SW 1271 (cell line): ENCODE data around the gene PHF1.

Experiments used
- DNase-seq, 2 experiments: peaks; one replicate each; lab custom pipeline; 2025; lab: John Stamatoyannopoulos, UW

PHF1 gene

DNA sequence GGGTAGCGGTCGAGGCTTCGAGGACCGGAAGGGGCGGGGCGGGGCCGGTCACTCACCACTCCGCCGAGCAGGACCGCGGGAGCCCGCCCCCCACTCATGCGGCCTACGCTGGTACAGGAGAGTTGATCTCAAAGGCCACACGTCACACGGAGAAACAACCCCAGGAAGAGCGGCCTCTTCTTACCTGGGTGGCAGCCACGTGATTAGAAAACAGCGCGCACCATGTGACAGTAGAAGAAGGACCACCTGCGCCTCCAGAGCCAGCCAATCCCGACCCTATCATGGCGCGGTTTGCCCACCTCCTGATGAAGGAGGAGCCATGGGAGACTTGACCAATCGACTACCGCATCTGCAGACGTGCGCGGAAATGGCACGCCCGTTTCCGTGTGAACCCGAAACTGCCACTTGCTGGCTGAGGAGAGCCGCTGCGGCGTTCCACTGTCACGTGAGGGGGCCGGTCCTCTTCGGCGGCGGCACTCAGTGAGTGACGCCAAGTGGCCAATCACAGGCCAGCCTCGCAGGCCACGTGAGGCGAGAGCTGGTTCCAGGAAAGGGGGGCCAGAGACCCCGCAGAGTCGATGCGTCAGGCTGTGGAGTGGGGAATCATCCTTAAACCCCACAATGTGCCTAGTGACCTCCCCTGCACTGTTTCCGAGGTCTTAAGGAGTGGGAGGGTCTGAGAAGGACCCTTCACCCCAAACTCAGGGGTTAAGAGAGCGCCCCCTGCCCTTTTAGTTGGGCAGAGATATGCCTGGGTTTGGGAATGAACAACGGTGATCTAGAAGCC, 7.3 kb downstream of the PHF1 start, which contains the start of gene CUTA:
Gene CUTA, minus strand, starts transcription at position 205 of the 787 bp plus-strand sequence. Its CDS starts 107 bp downstream, at position 98.
- peak; percentile 99 for DNase-seq

DNA sequence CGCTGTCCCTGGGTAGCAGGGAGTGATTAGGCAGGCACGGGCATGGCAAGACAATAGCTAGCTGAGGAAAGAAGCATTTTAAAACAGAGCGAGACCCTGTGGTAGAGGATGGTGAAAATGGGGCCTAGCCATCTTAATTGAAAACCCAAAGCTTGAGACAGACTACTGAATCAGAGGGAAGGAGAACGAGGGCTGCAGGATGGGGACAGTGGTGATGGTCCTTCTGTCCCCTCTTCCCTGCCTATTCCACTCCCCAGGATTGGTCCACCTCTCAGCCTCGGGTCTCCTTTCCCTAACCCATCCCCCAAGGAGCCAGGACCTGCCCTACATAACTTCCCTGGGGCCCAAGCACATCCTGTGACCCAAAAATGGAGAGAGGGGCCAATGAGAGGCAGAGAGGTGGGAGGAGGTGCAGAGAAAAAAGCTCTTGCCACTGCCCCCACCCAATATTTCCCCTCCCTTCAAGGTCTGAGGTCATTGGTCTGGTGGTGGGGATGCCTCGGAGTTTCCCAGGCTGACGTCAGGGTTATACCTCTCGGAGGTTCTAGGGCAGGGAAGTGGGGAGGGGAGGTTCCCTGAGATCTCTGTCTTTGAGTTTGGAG, 8.0 kb downstream of the PHF1 start:
- DNase-seq, result no peak

DNA sequence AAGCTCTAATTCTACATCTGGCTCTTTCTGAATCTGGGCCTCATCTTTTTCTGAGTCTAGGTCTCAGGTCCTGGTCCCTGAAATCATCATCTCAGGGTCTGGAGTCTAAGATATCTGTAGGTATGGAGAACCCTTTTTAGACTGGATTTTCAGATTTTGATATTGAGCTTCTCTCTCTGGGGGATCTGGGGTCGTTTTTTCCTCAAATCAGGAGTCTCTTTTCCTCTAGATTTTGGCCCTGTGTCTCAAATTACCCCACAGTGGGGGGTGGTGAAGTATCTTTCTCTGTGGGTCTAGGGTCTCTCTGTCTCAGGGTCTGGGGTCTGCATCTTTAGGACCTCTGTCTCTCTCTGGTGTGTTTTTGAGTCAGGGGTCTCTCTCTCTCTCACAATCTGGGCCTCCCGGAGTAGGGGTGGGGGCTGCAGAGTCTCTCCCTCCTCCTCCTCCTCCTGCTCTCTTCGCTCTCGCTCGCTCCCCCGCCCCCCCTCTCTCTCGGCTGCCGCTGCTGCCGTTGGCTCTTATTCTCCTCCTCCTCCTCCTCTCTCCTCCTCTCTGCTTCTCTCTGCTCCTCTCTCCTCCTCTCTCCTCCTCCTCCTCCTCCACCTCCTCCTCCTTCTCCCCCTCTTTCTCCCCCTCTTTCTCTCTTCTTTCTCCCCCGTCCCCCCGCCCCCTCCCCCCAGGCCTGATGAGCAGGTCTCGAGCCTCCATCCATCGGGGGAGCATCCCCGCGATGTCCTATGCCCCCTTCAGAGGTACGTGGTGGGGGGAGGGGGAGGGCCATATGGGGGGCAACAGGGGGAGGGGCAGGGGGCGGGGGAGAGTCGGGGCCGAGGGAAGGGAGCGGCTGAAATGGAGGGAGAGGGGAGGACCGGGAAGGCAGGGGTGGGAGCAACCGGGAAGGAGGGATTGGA, 9.0 kb downstream of the PHF1 start, which contains the start of gene SYNGAP1:
Gene SYNGAP1, plus strand, starts transcription at position 486 of the 911 bp plus-strand sequence. Its CDS starts 200 bp downstream, at position 686.
- DNase-seq, result no peak

DNA sequence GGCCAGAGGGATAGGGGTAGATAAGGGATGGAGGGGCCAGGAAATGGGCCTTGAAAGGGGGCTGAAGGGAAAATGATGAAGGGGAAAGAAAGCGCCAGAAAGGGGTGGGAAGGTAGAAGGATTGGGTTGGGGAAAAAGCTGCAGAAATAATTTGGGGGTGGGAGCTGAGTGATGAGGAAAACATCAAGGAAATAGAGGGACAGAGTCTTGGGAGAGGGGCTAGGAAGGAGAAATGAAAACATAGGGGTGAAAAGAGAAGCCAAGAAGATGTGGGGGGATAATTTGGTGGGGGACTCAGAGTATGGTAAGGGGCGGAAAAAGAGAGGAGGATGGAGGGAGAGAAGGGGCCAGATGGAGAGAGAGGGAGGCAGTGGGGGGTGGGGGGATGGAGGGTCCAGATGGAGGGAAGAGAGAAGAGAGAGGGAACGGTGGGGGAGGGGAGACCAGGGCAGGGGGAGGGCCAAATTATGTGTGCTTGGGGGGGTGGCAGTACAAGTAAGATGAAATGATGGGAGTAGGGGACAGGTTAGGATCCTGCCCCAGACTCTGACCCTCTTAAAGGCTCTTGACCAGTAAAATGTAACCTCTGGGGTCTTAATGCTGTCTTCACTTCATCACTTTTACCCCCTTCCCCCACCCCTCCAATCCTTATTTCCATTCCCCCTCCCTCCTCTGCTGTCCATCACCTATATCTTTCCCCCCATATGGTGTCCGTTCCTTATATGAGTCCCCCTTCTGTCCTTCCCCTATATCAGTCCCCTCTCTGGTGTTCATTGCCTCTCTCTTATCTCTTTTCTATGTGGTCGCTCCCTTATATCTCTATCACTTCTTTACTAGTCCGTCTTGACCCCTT, 9.9 kb downstream of the PHF1 start:
- DNase-seq, result peak in 1 of 2 experiments; percentile 28

DNA sequence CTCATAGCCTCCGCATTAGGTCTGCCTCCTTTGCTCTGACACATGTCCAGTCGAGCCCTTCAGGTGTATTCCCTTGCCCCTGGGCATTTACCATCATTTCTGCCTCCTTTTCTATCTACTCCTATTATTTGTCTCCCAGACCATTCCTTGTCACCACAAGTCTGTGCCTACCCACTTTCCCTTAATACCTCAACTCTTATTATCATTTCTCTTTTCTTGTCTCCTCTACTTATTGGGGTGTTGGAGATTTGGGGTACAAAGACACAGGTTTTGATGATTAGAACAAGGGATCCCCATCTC, 10.5 kb downstream of the PHF1 start:
- DNase-seq, result no peak

DNA sequence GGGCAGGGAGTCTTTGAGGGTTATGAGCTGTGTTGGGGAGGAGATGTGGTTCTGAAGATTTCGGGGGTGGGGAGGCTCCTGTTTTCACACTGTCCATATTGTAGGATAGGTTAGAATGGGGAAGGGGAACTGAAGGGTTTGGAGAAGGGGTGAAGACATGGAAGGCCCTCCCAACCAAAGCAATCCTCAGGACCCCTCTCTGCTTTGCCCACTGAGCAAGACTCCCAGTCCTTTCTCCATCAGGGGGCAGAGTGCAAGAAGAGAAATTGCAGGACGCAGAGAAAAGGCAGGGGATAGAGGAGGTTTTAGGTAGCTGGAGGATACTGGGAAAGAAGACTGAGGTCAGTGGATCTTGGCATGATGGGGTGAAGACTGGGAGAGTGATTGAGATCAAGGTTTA, 13.0 kb downstream of the PHF1 start:
- DNase-seq, result no peak

DNA sequence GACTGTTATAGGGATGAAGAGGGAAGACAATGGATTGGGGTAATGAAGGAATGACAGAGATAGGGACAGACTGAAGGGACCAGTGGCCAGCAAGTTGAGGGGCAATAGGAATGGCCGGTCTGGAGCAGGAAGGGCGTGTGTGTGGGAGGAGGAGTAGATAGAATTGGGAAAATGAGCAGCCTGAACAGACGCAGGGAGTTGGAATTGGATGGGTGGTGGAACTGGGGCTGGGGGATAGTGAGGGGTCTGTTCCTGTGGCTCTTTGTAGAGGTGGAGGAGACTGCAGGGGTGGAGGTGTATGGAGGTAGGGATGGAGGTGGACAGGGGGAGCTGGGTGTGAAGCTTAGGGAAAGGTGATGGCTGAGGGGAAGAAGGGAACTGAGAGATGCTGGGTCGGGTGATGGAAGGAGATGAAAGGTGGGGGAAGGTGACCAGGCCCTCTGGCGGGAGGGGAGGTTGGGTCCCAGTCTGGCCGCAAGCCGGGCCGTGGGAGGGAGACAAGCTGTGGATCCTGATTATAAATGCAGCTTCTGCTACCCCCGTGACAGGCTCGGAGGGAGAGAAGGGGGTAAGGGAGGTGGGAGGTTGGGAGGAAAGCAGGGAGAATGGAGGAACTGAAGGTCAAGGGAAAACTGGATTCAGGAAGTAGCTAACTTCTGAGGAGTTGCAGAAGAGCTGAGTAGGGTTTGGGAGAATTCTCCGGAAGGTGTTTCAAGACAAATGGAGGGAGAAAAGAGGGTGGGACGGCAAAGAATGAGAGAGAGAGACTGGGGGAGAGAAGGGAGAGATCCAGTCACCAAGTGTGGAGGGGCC, 14.2 kb downstream of the PHF1 start:
- no peak for DNase-seq

DNA sequence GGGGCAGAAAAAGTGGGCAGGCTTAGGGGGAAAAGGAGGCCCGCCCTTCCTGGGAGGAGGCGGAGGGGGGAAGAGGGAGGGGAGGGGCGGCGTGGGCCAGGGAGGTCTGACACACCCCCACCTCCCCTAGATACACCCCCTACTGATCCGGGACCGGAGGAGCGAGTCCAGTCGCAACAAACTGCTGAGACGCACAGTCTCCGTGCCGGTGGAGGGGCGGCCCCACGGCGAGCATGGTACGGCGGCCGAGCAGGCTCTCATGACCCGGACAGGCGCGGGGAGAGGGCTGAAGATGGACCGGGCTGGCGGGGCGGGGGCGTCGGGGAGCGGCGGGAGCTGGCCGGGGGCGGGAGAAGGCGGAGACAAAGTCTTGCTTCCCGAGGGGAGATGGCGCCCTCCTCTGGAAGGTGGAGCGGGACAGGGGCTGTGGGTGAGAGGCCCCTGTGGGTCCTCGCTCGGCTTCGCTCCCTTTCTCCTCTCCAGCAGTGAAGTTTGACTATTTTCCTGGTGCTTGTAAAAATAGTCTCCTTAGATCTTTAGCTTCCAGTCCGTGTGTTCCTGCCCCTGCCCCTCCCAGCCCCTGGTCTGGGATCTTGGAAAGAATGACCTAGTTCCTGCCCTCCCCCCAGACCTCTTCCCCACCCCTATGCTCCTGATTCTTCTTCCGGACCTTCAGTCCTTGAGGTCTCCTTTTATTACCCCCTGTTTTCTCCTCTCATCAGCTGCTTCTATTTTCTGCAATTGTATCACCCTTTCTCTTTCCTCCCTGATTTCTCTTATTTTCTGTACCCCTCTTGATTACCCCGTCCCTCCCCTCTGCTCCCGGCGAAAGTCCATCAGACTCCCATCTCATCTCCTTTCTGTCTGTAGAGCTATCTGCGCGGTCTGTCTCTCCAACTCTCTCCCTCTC, 15.1 kb downstream of the PHF1 start:
- peak; percentile 79 to 93 for DNase-seq

DNA sequence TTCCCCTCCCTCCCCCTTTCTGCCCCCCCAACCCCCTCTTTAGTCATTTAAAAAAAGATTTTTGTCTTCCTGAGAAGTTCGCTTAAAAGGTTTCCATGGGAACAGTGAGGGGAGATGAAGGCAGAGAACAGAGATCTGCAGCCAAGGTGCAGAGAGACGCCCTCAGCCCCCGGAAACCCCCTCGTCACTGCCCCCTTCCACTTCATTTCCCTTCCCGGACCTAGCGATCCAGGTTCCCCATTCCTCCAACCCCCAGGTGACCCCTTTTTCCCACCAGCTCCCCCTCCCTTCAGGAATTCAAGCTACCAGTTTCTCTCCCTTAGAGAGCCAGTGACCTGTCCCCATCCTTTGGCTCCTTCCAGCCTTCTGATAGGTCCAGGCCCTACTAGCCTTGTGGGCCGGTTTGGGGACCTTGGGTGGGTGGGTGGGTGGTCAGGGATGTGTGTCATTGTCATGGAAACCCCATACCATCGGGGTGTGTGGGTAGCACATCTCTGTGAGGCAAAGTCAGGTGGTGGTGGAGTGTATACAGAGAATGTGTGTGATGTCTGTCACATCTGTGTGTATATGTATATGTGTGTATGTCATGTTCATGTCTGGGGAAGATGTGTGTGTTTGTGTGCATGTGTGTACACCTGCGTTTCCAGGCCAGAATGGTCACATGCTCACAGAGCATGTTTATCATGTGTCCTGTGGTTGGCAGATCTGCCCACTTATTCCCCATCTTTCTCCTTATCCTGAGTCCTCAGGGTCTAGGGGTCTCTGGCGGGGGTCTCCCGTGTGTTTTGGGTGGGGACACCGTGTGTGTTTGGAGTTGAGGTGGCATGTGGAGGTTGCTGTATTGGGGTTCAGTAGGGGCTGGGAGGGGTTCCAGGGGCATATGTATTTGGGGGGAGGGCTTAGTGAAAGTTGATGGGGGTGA, 16.0 kb downstream of the PHF1 start:
- DNase-seq, result no peak

DNA sequence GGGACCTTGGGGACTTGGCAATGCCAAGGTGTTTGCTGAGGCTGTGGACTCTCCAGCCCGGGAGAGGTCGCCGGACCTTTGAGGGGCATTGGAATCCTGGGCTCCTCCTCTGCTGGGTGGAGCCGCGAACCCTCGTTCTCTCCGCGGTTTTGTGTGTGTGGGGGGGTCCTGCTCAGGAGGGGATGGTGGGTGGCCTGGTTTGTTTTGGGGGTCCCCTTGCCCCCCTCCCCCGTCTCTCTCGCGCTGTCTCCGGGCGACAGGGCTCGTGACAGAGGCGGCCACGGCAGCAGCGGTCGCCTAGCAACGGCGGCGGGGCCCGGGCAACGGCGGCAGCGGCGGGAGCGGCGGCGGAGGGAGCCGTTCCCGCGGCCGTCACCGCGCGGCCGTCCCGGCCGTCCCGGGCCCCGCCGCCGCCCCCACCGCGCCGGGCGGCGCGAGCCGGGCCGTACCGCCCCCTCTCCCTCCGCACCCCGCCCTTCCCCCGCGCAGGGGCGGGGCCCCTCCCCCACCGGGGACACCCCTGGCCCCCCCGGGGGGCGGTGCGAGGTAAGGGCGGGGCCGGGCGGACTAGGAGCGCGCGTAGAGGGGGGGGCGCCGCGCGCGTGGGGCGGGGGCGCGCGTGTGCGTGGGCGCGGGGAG, 16.9 kb downstream of the PHF1 start:
- DNase-seq, result peak in 1 of 2 experiments; percentile 27

DNA sequence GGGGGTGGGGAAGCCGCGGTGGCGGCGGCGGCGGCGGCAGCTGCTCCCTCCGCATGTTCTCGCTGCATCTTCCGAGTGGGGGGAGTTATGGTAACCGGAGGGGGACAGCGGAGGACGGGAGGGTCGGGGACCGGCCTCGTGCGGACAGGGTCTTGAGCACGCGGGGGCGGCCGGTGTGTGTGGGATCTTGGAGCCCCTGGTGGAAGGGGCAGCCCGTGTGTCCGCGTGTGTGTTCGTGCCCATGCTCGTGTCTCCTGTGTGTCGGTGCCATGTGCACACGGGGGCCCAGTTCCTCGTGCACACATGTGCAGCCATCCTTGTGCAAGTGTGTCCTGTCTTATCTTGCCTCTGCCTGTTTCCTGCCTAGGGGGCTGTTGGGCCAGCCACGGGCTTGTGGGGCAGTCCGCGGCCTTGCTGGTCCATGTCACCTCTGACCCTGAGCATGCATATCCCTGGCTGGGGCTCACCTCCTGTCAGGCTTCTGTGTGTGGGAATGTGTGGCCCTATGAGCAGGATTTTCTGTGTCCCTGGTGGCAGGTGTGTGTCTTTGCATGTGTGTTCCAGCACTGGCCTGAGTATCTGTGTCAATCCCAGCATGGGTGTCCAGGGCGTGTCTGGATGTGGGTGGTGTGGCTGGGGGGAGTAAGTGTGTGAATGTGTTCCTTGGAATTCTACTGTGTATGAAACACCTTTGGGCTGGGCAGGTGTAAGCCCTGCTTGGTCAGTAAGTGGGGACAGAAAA, 17.6 kb downstream of the PHF1 start:
- peak in 1 of 2 experiments; percentile 15 for DNase-seq

DNA sequence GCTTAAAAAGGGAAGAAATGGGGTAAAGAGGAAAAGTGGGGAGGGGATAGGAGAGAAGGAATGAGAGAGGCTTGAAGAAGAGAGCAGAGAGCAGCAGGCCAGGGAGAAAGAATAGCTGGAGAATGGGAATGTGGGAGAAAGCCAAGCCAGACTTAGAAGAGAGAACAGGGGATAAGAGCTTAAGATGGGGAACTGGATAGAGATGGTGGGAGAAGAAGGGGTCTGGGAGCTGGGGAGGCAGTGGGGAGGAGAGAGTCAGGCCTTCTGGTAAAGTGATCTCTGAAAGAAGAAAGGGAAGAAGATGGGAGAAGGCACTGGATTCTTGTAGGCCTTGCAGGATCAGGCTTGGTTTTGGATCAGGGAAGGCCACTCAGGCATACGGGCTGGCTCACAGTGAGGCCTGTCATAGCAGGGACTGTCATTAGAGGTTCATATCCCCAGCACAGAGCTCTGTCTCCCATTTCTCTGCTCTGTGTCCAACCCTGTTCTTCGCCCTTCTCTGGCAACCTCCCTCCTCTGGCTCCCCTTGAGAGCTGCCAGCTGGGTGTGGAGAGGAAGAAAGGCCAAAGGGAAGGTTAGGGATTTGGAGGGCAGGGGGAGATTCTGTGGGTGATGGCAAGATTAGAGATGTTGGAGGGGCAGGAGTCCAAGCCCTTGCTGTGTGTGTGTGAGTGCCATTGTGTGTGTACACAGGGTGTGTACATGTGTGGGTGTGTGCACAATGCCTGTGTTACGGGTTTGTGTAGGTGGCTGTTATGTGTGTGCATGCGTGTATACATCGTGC, 18.3 kb downstream of the PHF1 start:
- DNase-seq, result no peak

DNA sequence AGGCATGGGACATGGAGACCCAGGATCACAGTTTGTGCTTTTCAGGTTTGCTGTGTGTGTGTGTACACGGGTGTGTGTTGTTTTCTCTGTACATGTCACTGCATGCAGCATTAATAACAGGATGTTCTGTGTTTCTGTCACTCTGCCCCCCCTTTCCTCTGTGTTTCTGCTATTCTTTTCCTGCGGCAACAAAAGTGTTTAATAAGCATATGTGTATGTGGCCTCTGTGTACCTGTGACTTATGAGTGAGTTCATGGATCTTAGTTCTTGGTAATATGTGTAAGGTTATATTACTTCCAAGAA, 18.9 kb downstream of the PHF1 start:
- no peak for DNase-seq

DNA sequence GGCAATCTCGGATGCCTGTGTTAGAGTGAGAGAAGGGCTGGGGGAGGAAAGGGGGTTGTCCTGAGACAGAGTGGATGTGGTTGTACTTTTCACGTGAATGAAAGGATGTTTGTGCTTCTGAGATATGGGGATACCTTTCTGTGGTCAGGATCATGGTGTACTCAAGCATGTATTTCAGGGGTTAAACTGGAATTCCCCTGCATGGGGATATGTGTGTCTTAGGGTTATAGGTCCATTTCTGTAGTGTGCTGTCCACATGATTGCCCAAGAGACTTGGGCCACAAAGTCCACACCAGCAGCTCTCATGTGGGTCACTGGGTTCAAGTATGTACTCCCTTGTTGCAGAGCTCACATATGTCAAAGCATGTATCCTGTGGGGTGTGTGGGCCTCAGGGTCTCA, 19.5 kb downstream of the PHF1 start:
- no peak for DNase-seq

DNA sequence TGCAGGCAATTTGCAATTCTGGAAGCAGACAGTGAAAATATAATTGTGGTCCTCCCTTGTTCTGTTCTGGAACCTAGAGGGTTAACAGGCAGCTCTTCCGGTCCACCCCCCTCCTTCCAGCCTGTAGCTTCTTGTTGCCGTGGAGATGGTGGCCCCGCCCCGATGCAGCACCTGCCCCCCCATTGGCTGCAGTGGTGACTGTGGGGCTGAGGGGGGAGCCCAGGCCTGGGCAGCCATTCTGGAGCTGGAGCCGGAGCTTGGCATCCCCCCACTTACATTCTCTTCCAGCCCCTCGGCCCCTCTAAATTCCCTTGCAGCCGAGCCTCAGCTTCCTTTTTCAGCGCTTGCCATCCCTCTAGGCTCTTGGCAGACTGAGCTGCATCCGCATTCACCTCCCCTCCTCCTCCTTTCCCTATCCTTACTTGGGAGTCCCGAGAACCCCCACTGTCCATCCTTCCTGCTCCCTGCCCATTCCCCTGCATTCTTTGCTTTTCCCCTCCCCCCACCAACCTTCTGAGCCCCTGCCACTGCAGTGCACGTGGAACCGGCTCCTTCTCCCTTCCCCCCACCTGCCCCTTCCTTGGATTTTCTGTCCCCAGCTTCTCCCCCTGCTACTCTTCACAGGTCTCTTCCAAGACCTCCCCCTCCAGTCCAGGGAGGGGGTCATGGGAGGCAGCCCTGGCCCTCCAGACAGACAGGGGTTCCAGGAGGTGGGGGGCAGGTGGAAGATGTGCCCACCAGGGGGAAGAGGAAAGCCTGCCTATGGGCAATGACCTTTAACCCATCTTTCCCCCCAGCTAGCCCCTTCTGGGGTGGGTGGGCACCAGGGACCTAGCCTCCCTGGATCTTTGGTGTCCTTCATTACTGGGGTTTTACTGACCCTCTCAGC, 20.4 kb downstream of the PHF1 start:
- peak; percentile 52 to 77 for DNase-seq
